Osteocyte (in vitro differentiated cells): ENCODE data around the gene C10orf90. TPM values are rescaled to one million over a fixed set of nuclear protein-coding genes. Genes with fewer than 3 reads are reported as not detected.

Experiments used
- DNase-seq: peaks from one replicate; pipeline ENCODE4 v3.0.0; 2021; ENCODE audit warnings: mixed read lengths; ENCODE audit not compliant: unreplicated experiment; ENCODE audit errors: extremely low spot score
- H3K27ac Mint-ChIP-seq: one replicate; pipeline ENCODE4 v1.8.0; 2021; ENCODE audit warnings: mild to moderate bottlenecking, mixed read lengths; ENCODE audit not compliant: unreplicated experiment
- H3K27me3 Mint-ChIP-seq: one replicate; pipeline ENCODE4 v1.8.0; 2021; ENCODE audit warnings: mixed read lengths; ENCODE audit not compliant: unreplicated experiment
- H3K36me3 Mint-ChIP-seq: one replicate; pipeline ENCODE4 v1.8.0; 2021; ENCODE audit warnings: mixed read lengths; ENCODE audit not compliant: unreplicated experiment
- H3K4me1 Mint-ChIP-seq: one replicate; pipeline ENCODE4 v1.8.0; 2021; ENCODE audit warnings: mixed read lengths; ENCODE audit not compliant: unreplicated experiment
- H3K4me3 Mint-ChIP-seq: one replicate; pipeline ENCODE4 v1.8.0; 2021; ENCODE audit warnings: mild to moderate bottlenecking, moderate library complexity, mixed read lengths; ENCODE audit not compliant: unreplicated experiment
- H3K9me3 Mint-ChIP-seq: one replicate; pipeline ENCODE4 v1.8.0; 2021; ENCODE audit warnings: mixed read lengths; ENCODE audit not compliant: unreplicated experiment
- total RNA-seq: library from RNA; stranded (reverse); gene quantifications from 2 replicates; pipeline ENCODE4 v1.2.1, GENCODE V29; 2021
- TF ChIP-seq, protein P1 (sequence below): fragments of 200-600 bp; sonication (generic); IDR thresholded peaks from 2 replicates; pipeline ENCODE4 v1.5.0; 2021; ENCODE audit warnings: antibody characterized with exemption, mild to moderate bottlenecking, moderate library complexity

Gene C10orf90
- total RNA-seq, 1 donor from 2014 or later = not detected

DNA sequence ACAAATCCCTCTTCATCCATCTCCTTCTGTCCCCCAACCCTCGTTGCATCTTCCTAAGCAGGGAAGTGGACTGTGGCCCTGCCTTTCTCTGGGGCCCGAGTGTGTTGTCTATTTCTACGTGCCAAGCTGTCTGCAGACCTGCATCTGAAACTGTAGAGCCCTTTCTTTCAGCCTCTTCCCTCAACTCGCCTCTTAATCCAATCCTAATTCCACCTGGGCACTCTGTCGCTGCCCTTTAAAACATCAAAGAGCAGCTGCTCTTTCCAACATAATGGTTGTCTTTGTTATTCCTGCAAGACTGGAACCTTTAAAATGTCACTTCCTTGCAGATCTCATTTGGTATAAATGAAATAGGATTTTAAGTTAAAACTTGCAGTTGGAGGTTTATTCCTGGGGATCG lies 260.7 kb downstream of the C10orf90 start:
- no peak overlapping the region for H3K27ac Mint-ChIP-seq
- DNase-seq = no peak
- H3K27me3 Mint-ChIP-seq = no peaks in the 10 kb centered on the region
- peaks cover 8% of the 10 kb centered on the region for H3K4me1 Mint-ChIP-seq
- no peak overlapping the region for H3K4me3 Mint-ChIP-seq
- H3K36me3 Mint-ChIP-seq = no peaks in the 10 kb centered on the region
- H3K9me3 Mint-ChIP-seq = no peaks in the 10 kb centered on the region
- TF ChIP-seq, protein P1, sequence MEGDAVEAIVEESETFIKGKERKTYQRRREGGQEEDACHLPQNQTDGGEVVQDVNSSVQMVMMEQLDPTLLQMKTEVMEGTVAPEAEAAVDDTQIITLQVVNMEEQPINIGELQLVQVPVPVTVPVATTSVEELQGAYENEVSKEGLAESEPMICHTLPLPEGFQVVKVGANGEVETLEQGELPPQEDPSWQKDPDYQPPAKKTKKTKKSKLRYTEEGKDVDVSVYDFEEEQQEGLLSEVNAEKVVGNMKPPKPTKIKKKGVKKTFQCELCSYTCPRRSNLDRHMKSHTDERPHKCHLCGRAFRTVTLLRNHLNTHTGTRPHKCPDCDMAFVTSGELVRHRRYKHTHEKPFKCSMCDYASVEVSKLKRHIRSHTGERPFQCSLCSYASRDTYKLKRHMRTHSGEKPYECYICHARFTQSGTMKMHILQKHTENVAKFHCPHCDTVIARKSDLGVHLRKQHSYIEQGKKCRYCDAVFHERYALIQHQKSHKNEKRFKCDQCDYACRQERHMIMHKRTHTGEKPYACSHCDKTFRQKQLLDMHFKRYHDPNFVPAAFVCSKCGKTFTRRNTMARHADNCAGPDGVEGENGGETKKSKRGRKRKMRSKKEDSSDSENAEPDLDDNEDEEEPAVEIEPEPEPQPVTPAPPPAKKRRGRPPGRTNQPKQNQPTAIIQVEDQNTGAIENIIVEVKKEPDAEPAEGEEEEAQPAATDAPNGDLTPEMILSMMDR = no peak

DNA sequence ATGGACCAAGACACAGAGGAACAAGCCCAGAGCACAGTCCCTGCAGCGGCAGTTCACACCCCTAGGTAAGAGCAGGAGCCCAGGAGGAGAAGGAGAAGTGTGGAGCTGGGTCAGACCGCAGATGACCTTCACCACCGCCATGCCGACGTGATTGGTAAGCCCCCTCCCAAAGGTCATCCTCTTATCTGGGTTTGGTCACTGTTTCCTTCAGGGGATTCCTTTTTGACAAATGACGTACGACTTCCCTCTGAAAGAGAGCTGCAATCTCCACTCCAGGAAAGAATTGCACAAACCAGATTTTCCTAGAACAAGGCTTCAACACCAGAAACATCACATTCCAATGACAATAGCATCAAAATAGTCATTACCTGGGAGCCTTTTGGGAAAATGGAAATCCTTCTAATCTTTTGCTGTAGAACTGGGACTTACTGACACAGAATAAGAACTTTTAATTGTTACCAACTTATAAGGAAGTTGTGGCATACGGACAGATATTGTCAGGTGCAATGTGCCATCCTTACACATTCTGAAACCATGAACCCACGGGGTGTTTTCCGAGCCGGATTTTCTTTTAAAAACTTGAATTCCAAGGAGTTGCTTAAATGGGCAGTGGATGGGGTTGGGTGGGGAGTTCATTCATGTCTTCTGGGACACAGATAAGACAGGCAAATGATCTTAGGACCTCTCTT lies 261.4 kb downstream of the C10orf90 start:
- no peak overlapping the region for H3K4me3 Mint-ChIP-seq
- H3K27me3 Mint-ChIP-seq = no peaks in the 10 kb centered on the region
- DNase-seq = no peak
- peaks cover 8% of the 10 kb centered on the region for H3K4me1 Mint-ChIP-seq
- TF ChIP-seq, protein P1 = no peak
- no peaks in the 10 kb centered on the region for H3K36me3 Mint-ChIP-seq
- no peaks in the 10 kb centered on the region for H3K9me3 Mint-ChIP-seq
- H3K27ac Mint-ChIP-seq = no peak overlapping the region

DNA sequence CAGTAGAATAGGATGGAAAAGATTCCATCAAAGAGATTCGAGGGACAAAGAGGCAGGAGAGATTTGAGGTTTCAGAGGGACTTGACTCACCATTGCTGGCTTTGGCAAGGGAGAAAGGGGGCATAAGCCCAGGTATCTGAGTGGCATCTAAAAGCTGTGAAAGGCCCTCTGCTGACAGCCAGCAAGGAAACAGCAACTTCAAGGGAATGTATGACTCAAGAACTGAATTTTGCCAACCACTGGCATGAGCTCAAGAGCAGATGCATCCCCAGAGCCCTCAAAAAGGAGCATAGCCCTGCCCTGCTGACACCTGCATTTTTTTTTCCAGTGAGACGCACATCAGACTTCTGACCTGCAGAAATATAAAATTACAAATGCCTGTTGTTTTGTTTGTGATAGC lies 262.7 kb downstream of the C10orf90 start:
- DNase-seq = no peak
- Mint-ChIP-seq H3K4me1 (peaks cover 8% of the 10 kb centered on the region), H3K36me3 (no peaks in the 10 kb centered on the region), H3K9me3 (no peaks in the 10 kb centered on the region), H3K27ac (no peak overlapping the region), H3K4me3 (no peak overlapping the region), H3K27me3 (no peaks in the 10 kb centered on the region)
- TF ChIP-seq, protein P1 = no peak

DNA sequence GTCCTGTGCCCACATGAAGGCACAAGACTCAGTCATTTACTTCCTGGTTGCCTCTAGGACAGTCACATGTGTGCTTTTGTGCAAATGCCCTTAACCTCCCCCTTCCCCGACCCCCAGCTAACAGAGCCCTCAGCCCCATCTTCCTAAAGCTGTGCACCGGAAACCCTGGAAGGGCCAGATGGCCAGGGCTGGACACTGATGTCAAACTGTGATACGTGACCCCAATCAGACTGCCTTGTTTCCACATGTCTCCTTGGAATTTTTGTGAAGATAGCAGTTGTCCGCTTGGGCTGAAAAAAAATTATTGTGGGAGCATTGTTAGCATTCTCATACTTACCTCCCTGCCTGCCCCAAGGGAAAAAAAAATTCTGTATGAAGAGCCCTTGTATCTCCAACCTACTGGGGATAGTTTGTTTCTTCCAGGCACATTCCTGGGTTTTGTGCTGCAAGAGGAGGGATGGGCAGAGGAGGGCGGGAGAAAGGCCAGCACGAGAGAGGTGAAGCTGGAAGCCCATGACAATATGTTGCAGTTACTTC lies 265.2 kb downstream of the C10orf90 start:
- Mint-ChIP-seq H3K9me3 (no peaks in the 10 kb centered on the region), H3K36me3 (no peaks in the 10 kb centered on the region), H3K27me3 (no peaks in the 10 kb centered on the region), H3K4me1 (peaks cover 8% of the 10 kb centered on the region), H3K27ac (no peak overlapping the region), H3K4me3 (no peak overlapping the region)
- DNase-seq = no peak
- TF ChIP-seq, protein P1 = no peak

DNA sequence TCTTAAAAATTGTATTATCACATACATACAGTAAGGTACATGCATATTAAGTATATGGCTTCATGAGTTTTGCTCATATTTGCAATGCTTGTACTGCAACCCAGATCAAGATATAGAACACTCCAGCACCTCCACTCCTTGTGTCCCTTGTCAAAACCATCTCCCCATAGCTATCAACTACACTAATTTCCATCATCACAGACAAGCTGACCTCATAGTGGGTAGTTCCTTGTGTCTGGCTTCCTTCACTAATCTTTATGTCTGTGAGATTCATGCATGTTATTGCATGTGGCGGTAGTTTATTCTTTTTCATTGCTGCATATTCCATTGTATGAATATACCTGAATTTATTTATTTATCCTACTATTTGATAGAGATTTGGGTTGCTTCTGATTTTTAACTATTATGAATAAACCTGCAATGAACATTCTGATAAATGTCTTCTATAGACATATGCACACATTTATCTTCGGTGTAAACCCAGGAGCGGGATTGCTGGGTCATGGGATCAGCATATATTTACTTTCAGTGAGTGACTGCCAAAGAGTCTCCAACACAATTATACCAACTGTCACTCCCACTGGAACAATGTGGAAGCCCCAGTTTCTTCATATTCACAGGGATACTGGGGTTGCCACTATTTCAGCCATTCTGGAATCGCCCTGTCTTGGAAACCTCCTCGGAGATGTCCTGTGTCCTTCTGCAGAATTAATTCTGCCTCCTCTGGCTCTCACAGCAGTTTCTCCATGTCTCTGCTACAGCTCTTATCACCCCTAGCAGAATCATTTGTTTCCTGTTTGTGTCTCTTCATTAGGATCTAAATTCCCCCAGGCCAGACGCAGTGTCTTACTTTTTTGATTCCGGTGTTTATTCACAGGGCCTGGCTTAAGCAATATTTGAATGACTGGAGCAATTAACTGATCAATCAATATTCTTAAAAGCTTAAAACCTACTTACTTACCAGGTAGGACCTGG lies 267.5 kb downstream of the C10orf90 start:
- Mint-ChIP-seq H3K4me1 (peaks cover 16% of the 10 kb centered on the region), H3K4me3 (no peak overlapping the region), H3K27me3 (no peaks in the 10 kb centered on the region), H3K9me3 (no peaks in the 10 kb centered on the region), H3K36me3 (no peaks in the 10 kb centered on the region), H3K27ac (no peak overlapping the region)
- TF ChIP-seq, protein P1 = no peak
- DNase-seq = no peak
